Non-pigmented ciliary epithelial cell (primary cell): ENCODE data around the gene ZC3H18.
A peak's percentile ranks its signal among the peaks of the same experiment; 100 is the strongest.
"Not testable (repeated sequence)": the region's sequence is repeated elsewhere in the genome, so short reads cannot be mapped to it uniquely, and the experiment has no call there.

Experiments used
- DNase-seq: peaks from one replicate; pipeline ENCODE4 v3.0.0-alpha.2; 2010; ENCODE audit warnings: low read depth

The ZC3H18 gene

DNA sequence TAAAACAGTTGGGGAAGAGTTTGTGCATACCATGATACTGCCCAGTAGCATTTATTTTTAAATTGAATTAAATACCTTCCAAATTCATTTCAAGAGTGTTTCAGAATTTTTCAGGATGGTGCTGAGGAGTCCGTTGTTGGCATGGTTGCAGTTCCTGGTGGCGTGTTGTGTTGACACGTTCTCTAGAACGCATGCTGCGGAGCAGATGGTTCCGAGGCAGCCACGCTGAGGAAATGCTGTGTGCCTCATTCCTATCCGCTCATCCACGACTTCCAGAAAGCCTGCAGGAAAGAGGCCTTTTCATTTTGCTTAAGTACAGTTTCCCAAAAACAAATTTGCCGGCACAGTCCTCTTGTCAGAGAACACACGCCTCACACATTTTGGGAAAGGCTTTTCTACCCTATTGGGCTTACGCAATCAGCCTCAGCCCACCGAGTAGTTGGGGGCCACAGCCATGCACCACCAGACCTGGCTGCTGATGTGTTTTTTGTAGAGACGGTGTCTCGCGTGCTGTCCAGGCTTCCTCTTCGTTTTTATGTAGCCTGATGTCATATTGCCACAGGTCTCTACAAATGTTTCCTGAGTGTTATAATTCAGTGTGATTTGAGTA is 36.0 kb downstream of the ZC3H18 start:
- DNase-seq = no peak

DNA sequence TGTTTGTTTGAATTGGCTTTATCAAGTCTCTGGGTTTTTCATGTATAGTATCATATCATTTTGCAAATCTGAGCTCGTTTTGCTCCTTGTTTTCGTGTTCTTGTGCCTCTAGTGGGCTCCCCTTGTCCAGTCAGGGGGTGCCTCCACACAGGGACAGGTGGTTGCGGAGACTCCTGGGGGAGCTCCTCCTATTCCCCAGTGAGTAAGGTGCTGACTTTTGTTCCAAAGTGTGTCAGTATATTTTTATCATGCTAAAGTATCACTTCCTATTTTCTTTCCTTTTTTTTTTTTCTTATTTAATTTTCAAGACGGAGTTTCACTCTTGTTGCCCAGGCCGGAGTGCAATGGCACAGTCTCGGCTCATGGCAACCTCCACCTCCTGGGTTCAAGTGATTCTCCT is 37.9 kb downstream of the ZC3H18 start:
- no peak for DNase-seq

DNA sequence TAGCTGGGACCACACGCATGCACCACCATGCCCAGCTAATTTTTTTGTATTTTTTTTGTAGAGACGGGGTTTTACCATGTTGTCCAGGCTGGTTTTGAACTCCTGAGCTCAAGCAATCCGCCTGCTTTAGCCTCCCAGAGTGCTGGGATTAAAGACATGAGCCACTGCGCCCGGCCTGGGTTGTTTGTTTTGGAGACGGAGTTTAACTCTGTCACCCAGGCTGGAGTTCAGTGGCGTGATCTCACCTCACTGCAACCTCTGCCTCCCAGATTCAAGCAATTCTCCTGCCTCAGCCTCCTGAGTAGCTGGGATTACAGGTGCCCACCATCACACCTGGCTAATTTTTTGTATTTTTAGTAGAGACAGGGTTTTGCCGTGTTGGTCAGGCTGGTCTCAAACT is 39.2 kb downstream of the ZC3H18 start:
- not testable (repeated sequence) for DNase-seq

DNA sequence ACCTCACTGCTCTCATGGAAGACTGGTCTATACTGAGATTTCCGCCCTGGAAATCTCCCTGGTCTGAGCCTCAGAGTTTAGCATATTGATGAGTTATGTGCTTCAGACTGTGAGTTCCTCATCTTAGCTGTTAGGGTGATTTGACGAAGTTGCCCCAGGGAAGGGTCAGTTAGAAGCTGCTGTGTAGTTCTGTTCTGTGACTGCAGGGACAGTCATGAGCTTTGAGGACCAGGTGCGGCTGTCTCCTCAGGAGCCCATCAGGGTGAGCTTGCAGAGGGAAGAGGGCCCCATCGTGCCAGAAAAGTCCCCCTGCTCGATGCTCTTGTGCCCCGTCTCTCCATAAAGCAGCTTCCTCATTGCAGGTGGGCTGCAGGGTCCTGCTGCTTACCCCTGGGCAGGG is 39.9 kb downstream of the ZC3H18 start:
- DNase-seq = no peak

DNA sequence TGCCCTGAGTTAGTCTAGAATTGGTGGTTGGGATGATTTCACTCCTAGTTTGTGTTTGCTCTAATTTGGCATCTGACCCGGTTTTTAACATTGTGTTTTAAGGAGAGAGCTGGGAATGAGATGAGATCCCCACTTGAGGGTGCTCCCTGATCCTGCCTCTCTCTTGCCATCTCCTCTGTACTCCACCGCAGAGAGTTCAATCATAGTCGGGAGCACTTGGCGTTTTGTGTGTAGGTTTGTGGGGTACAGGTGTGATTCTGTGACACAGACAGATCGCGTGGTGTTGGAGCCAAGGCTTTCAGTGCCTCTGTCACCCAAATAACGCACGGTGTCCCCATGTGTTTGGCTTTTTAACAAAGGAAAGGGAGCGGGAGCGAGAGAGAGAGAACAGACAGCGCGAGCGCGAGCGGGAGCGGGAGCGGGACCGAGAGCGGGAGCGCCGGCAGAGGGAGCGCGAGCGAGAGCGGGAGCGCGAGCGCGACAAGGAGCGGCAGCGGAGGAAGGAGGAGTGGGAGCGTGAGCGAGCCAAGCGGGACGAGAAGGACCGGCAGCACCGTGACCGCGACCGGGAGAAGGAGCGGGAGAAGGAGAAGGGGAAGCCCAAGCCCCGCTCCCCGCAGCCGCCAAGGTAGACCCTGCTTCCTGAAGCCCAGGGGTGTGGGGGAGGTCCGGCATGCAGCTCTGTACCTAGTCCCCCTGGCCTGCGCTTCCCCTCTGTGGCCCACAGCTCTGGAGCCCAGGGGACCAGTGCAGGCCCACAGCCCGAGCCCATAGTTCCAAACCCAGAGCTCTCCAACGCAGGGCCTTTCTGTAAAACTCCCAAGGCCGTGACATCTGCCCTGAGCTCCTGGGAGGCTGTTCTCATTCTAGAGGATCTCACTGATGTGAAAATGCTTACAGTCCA is 41.0 kb downstream of the ZC3H18 start:
- DNase-seq = no peak

DNA sequence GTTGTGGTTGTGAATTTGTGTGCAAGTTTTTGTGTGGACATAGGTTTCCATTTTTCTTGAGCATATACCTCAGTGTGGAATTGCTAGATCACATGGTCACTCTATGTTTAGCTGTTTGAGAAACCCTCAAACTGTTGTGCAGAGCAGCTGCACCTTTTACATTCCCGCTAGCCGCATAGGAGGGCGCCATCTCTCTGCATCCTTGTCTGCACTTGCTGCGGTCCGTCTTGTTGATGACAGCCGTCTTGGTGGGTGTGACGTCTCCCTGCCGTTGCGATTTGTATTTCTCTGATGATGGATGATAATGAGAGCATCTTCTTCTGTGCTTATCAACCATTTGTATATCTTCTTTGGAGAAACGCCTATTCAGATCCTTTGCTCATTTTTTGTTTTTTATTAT is 43.1 kb downstream of the ZC3H18 start:
- no peak for DNase-seq

DNA sequence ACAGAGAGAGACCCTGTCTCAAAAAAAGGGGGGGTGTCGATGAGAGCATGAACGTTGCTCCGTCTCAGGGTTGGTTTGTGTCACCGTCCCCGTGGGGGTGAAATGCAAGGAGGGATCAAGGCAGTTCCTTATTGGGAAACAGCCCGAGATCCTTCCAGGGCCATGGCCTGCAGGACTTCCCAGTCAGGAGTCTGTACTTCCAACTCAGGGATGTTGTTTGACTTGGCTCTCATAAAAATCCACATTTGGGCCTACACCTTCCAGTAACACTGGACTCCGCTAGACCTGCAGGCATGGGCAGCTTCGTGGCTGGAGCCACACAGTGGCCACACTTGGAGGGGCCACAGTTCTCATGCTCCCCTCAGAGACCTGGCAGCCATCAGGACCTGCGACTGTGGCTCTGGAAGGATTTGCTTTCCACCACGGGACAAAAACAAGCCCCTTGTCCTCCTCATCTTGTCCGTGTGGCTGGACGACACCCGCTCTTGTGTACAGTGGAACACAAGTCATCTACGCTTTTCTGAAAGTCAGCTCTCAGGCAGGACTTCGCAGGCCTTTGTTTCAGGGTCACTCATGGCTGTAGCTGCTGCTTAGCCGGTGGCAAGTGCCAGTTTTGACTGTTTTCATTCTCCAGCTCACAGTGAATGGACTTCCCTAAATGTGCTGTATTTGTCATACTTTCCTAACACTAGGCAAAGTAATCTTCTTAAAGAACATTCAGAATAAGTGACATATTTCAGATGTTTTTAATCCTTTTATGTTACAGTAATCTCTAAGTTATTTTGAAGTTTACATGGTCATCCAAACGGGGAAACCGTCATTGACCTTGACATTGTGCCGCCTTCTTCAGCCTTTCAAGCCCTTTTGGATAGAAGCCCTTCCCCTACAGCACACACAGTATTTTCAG is 44.0 kb downstream of the ZC3H18 start:
- no peak for DNase-seq

DNA sequence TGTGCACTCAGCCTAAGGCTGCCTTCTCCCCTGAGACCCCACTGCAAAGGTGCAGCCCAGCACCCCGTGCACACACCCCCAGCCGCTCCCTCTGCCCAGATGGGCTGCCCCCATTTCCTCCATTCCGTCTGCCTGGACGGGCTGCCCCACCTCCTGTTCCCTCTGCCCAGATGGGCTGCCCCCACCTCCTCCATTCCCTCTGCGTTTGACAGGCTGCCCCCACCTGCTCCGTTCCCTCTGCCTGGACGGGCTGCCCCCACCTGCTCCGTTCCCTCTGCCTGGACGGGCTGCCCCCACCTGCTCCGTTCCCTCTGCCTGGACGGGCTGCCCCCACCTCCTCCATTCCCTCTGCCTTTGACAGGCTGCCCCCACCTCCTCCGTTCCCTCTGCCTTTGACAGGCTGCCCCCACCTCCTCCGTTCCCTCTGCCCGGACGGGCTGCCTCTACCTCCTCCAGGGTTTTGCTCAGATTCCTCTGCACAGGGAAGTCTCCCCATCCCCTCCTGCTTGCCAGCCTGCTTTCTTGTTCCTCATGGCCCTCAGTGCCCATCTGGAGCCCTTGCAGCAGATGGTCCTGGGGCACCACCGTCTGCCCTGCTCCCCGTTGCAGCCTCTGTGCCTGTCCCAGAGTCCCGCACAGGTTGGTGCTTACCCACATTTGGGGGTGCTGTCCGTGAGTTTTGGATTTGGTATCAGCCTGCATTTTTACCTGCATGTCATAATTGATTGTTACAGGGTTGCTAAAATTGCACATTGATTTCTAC is 44.8 kb downstream of the ZC3H18 start:
- DNase-seq = no peak

DNA sequence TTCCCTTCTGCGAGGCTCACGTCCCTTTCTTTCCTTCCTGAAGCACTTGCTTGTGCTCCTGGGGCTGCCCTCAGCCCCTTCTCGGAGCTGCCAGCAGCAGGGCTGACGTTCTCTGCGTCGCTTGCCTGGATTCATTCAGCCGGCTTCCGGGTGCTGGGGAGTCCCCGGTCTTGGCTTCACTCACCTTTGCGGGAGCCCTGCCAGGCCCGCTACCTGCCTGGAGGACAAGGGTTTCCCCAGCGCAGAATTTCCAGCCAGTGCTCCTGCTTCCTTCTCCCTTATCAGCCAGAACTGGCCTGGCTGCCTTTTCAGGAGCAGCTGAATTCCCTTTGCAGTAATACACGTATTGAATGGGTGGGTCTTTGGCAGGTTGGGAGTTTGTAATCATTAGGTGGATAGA is 46.1 kb downstream of the ZC3H18 start:
- DNase-seq = no peak

DNA sequence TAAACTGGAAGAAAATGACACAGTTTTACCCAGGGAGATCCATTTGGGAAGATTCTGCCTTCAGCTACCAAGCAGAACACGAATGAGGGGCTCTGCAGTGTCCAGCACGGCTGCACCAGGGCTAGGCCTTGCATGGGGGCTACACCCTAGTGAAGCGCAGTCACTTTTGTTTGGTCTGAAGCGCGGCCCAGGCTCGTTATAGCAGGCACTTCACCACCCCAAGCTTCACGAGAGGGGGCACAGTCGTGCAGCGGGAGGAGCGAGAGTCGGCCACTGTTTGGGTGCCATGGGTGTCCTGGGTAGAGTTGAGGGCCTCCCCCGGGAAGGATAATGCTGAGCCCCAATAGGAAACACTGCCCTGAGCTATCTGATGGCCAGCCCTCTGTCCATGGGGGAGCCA is 46.5 kb downstream of the ZC3H18 start:
- no peak for DNase-seq

DNA sequence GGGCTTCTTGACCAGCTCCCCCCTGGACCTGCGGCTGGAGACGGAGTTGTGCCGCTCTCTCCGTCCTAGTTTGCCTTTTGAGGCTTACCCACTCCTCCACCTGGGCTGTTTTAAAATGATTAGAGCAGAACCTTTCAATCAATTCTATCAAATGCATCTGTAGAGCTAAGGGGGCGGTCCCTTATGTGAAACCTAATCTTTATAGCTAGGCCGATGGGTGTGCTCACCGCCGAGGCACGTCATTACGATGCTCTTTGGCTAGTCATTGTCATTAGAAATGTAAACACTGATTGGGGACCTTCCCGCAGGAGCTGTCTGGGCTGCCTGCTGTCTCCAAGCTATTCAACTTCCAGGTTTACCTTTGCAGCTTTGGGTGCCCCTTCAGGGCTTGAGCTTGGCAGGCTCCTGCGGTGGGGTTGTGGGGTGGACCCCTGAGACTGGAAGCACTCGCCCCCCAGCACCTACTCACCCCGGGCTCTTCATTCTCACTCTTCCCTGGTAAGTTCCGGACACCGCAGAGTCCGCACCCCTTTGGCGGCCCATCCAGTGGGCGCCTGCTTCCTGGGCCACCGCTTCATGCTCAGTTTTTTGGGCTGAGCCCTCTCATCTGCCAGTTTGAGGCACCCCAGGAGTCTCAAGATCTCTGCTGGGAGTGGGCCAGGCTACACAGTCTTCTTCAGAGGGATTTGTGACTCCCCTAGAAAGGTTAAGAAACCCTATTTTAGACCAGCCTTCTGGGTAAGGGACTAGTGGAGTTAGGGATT is 47.2 kb downstream of the ZC3H18 start:
- DNase-seq = no peak

DNA sequence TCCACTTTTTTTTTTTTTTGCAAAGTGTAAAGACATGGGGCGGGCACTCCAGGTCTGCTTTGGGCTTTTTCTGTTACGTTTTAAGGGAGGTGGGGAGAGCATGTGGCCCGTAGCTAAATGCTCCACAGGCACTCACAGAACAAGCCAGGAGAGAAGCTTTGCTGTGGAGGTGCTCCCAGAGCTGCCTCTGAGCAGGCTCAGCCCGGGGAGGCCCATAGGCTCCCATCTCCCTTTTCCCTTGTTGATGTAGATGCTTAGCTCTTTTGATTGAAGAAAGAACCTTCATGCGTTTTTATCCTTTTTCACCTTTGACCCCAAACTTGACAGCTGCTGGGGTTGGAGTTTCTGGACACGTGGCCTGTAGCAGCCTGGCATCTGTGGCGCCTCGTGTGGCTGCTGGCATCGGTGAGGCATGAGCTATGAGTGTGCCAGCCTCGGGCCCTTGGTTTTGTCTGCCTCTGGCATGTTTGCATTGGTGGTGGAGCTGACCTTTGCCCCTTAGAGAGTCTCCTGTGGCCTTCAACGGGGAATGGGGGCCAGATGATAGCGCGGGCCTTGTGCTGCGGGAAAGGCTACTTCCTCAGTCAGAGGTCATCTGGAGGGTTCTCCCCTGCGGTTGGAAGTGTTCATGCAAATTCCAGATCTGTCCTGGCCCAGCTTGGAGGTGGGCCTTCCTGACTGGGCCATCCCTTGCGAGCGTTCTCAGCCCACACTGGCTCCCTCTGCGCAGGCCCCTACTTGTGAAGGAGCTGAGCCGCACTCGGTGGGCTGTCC is 48.2 kb downstream of the ZC3H18 start:
- no peak for DNase-seq

DNA sequence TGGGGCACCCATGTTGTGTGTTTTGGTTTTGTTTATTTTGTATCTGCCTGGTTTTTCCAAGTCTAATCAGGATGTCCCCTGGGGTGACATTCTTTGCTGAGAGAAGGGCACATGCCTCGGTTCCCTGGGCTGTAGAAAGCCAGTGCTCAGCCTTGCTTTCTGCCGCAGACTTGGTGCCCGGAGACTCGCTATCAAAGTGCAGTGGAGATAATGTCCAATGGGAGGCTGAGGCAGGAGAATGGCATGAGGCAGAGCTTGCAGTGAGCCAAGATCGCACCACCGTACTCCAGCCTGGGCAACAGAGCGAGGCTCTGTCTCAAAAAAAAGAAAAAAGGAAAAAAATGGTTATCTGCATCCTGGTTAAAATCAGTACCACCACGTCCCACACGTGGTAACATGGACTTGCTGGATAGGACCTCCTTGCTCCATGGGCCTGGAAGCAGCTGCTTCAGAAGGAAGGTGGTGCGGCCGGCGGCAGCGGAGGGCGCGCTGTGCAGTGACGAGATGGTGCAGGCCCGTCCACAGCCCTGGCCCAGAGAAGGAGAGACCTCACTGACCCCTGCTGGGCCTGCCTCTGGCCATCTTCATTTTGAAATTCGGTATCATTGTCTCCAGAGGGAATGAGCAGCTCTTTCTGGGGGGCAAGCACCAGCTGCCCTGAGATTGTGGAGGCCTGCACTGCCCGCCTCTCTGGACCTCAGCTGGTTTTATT is 48.9 kb downstream of the ZC3H18 start:
- no peak for DNase-seq

DNA sequence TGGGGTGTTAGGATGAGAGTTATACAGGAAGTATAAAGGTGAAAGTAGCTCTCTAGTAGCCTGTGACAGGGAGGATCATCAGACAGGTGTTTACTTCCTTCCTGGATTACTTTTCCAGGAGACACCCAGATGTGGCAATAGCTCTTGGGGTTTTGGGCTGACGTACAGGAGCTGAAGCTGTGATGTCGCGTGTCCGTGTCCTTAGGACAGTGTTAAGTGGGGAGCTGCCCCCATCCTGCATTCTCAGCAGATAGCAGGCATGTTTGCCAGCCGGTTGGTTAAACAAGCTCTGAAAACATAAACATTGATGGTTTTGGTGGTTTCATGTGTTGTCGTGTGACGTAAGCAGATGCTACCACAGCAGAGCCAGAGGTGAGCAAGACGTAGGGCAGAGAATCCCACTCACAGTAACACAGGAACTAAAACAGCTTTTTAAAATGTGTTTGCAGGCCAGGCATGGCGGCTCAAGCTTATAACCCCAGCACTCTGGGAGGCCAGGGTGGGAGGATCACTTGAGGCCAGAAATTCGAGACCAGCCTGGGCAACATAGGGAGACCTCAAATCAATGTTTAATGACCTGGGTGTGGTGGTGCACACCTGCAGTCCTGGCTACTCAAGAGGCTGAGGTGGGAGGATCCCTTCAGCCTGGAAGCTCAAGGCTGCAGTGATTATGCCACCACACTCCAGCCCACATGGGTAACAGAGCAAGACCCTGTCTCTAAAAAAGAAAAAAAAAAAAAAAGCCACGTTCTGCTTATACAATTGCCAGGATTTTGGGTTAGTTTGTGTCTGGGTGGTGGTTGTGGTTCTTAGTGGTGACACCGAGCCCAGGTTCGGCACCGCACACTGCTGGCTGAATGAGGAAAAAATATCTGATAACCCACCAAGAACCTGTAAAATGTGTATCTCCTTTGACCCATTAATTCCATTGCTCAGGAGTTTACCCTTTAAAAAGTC is 49.9 kb downstream of the ZC3H18 start:
- DNase-seq = peak; percentile 37

DNA sequence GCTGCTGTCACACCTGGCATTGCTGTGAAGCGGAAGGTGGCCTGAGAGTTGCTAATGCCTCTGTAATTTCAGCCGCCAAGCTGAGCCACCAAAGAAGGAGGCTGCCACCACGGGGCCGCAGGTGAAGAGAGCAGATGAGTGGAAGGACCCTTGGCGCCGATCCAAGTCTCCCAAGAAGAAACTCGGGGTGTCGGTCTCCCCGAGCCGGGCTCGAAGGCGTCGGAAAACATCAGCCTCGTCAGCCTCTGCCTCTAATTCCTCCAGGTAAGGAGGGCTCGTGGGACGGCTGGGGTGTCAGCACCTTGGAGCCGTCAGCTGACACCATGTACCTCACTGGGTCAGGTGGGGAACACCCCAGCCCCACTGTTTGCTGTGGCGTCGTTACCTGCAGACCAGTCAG is 51.9 kb downstream of the ZC3H18 start:
- DNase-seq = no peak

DNA sequence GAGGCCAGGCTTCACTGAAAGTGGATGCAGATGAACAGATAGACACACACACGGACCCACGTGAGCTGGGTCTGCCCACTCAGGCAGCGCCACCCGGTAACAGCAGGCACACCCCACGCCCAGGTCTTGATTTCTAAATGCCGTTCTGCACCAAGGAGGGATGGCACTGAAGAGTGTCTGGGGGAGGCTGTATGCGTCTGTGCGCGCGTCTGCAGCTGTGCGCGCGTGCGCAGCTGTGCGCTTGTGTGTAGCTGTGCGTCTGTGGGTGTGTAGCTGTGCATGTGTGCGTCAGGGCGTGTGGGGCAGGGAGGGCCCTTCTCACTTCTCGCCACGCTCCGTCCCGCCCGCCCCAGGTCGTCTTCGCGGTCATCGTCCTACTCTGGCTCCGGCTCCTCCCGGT is 52.7 kb downstream of the ZC3H18 start:
- DNase-seq = no peak

DNA sequence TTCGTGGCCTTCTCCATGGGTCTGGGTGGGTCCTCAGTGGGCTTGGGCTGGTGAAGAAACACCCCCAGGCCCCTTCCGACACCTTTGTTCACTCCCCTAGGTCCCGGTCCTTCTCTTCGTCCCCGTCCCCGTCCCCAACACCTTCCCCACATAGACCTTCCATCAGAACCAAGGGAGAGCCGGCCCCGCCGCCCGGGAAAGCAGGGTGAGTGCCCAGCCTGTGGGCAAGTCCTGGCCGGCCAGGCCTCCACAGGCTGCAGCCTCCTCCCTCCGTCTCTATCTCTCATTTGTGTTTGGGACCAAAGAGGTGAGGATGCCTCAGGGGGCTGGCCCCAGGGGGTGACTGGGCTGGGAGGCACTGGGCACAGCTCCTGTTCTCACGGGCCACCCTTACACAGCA is 53.7 kb downstream of the ZC3H18 start:
- DNase-seq = no peak

DNA sequence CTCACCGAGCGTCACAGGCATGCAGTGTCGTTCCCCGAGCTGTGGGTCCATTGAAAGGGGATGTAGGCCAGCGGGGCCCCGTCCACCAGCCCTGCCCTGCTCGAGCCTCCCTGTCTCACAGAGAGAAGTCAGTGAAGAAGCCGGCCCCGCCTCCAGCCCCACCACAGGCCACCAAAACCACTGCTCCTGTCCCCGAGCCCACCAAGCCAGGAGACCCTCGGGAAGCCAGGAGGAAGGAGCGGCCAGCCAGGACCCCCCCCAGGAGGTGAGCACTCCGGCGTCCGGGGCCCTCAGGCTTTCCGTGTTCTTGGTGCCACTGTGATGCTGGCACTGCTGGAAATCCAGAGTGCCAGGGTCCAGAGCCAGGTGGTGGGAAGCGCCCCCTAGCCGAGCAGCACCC is 54.3 kb downstream of the ZC3H18 start:
- DNase-seq = no peak
